HepG2 (cell line): ENCODE measurements around the gene CD9. TPM values are rescaled to one million over a fixed set of nuclear protein-coding genes. Genes with fewer than 3 reads are reported as not detected.

Source experiments
- ATAC-seq: fragments of 200-7000 bp; cut with Tn5 transposase; 3 replicates; pipeline ENCODE4 v1.9.1; 2020; ENCODE audit warnings: mild to moderate bottlenecking, moderate library complexity
- BruUV-seq: library from RNA; stranded (reverse); fragments of 400-500 nt; replicated peaks from 2 replicates; lab custom pipeline; 2021; lab: Mats Ljungman, UMichigan
- CTCF ChIA-PET: fragments of 300-600 bp; formaldehyde crosslinking; extraction: SDS; loops from one replicate; lab custom pipeline; 2021; ENCODE audit warnings: low total read pairs, inconsistent platforms, low intra/inter-chr PET ratio; lab: Yijun Ruan, JAX
- POLR2A ChIA-PET: fragments of 350-600 bp; sonication (Branson Sonifier 250); formaldehyde crosslinking; loops from one replicate; lab custom pipeline; 2020; ENCODE audit warnings: antibody characterized with exemption, inconsistent platforms; lab: Yijun Ruan, JAX
- DNase-seq: peaks from one replicate; pipeline ENCODE4 v3.0.0-alpha.2; 2015; ENCODE audit warnings: low spot score
- FAIRE-seq: peaks from 3 replicates; lab custom pipeline; 2011; peaks lifted over from hg19 to GRCh38; lab: Jason Lieb, UNC
- H2AFZ ChIP-seq: one replicate; pipeline ENCODE4 v1.6.1; 2011; ENCODE audit warnings: low read length, inconsistent platforms
- H3K27ac ChIP-seq: fragments of 300-600 bp; 3 replicates; pipeline ENCODE4 v1.8.0; 2011; ENCODE audit warnings: mixed run types, mild to moderate bottlenecking, mixed read lengths, low read length, inconsistent platforms; ENCODE audit not compliant: insufficient read depth; ENCODE audit errors: extremely low read length
- H3K27me3 ChIP-seq, 2 experiments: fragments of 200-600 bp in 1 of 2; 2 replicates in 1 of 2; 3 replicates in 1 of 2; pipeline versions ENCODE4 v1.6.0 to v1.8.0; 2011; ENCODE audit warnings: low read length in 2 of 2, mild to moderate bottlenecking in 2 of 2, moderate library complexity in 2 of 2, inconsistent platforms in 1 of 2; ENCODE audit not compliant: insufficient read depth in 2 of 2, control insufficient read depth in 1 of 2
- H3K36me3 ChIP-seq, 2 experiments: fragments of 200-600 bp in 1 of 2; replicated peaks in 1 of 2; 2 replicates in 1 of 2; 3 replicates in 1 of 2; pipeline versions ENCODE4 v1.5.1 to v1.8.0; 2011; ENCODE audit warnings: low read length in 2 of 2, inconsistent platforms in 1 of 2; ENCODE audit not compliant: insufficient read depth in 2 of 2, control insufficient read depth in 1 of 2
- H3K4me1 ChIP-seq: 2 replicates; pipeline ENCODE4 v1.5.1; 2012; ENCODE audit warnings: low read length, inconsistent platforms; ENCODE audit not compliant: insufficient read depth
- H3K4me2 ChIP-seq: 2 replicates; pipeline ENCODE4 v1.6.0; 2011; ENCODE audit warnings: low read depth, low read length, inconsistent platforms
- H3K4me3 ChIP-seq, 3 experiments: fragments of 200-600 bp in 1 of 3; sonication (generic), shearing (Covaris generic) in 1 of 3; replicated peaks in 1 of 3; 2 replicates each; pipeline ENCODE4 v1.5.1; 2011 to 2016; ENCODE audit warnings: low read length in 3 of 3, inconsistent platforms in 2 of 3, low read depth in 2 of 3, mild to moderate bottlenecking in 2 of 3, control low read depth in 1 of 3, mixed read lengths in 1 of 3; ENCODE audit not compliant: insufficient read depth in 1 of 3
- H3K79me2 ChIP-seq: one replicate; pipeline ENCODE4 v1.6.1; 2011; ENCODE audit warnings: low read length, inconsistent platforms; ENCODE audit not compliant: insufficient read depth
- H3K9ac ChIP-seq: 2 replicates; pipeline ENCODE4 v1.6.0; 2011; ENCODE audit warnings: mild to moderate bottlenecking, low read depth, low read length, inconsistent platforms; ENCODE audit not compliant: insufficient read depth
- H3K9me3 ChIP-seq: 2 replicates; pipeline ENCODE4 v1.5.1; 2012; ENCODE audit warnings: mild to moderate bottlenecking, low read length
- H4K20me1 ChIP-seq: 2 replicates; pipeline ENCODE4 v1.6.0; 2011; ENCODE audit warnings: inconsistent platforms, mild to moderate bottlenecking, low read length, moderate library complexity; ENCODE audit not compliant: insufficient read depth
- CHD2 ChIP-seq: IDR thresholded peaks from 2 replicates; pipeline ENCODE4 v1.6.1; 2011; ENCODE audit warnings: low read depth, low read length, improper control_type of control experiment
- DNMT1 ChIP-seq: sonication (generic); formaldehyde crosslinking; IDR thresholded peaks from 2 replicates; pipeline ENCODE4 v1.5.1; 2020; ENCODE audit warnings: mild to moderate bottlenecking, missing genetic modification reagents
- GTF3A ChIP-seq: sonication (generic); formaldehyde crosslinking; conservative IDR thresholded peaks from 2 replicates; pipeline ENCODE4 v1.4.0; 2020; ENCODE audit warnings: mild to moderate bottlenecking, missing genetic modification reagents
- HOXD1 ChIP-seq: sonication (generic); formaldehyde crosslinking; IDR thresholded peaks from 2 replicates; pipeline ENCODE4 v1.5.0; 2020; ENCODE audit warnings: missing genetic modification reagents
- JUND ChIP-seq: sonication (generic); formaldehyde crosslinking; IDR thresholded peaks from 2 replicates; pipeline ENCODE4 v1.8.0; 2022; ENCODE audit warnings: mild to moderate bottlenecking, missing genetic modification reagents
- NR2F1 ChIP-seq, 2 experiments: fragments of 450-650 bp in 1 of 2; formaldehyde crosslinking in 1 of 2; IDR thresholded peaks; 2 replicates each; pipeline versions ENCODE4 v1.5.0 to v1.6.1; 2016 to 2020; ENCODE audit warnings: mild to moderate bottlenecking in 1 of 2, missing compliant biosample characterization in 1 of 2, missing genetic modification reagents in 1 of 2, moderate library complexity in 1 of 2
- POLR2AphosphoS2 ChIP-seq: IDR thresholded peaks from 2 replicates; pipeline ENCODE4 v1.6.1; 2011; ENCODE audit warnings: low read depth, low read length, improper control_type of control experiment
- TBX3 ChIP-seq: fragments of 450-650 bp; IDR thresholded peaks from 2 replicates; pipeline ENCODE4 v1.6.1; 2017; ENCODE audit warnings: antibody characterized with exemption, mild to moderate bottlenecking, inconsistent platforms, borderline replicate concordance
- TGIF2 ChIP-seq: IDR thresholded peaks from 2 replicates; pipeline ENCODE4 v1.6.1; 2016; ENCODE audit warnings: control low read depth, missing compliant biosample characterization
- ZNF710 ChIP-seq: sonication (generic); formaldehyde crosslinking; IDR thresholded peaks from 2 replicates; pipeline ENCODE4 v1.5.0; 2020; ENCODE audit warnings: mild to moderate bottlenecking, missing genetic modification reagents, borderline replicate concordance
- ZNF737 ChIP-seq: sonication (generic); formaldehyde crosslinking; IDR thresholded peaks from 2 replicates; pipeline ENCODE4 v1.5.0; 2020; ENCODE audit warnings: missing genetic modification reagents, mild to moderate bottlenecking, borderline replicate concordance
- ZNF790 ChIP-seq: sonication (generic); formaldehyde crosslinking; IDR thresholded peaks from 2 replicates; pipeline ENCODE4 v1.8.0; 2022; ENCODE audit warnings: missing genetic modification reagents, mild to moderate bottlenecking, borderline replicate concordance
- ZSCAN30 ChIP-seq: sonication (generic); formaldehyde crosslinking; IDR thresholded peaks from 2 replicates; pipeline ENCODE4 v1.5.0; 2020; ENCODE audit warnings: mild to moderate bottlenecking, missing genetic modification reagents
- WGBS: methylation state at CpG from one replicate; pipeline ENCODE4 v1.1.6; 2017; ENCODE audit warnings: low lambda C conversion rate; 5-methylcytosine and 5-hydroxymethylcytosine counted together
- in situ Hi-C: cut with HindIII; loops from 2 replicates; pipeline ENCODE4 v1.10.0; 2017; ENCODE audit warnings: low pct_unique_long_range_greater_than_20kb; ENCODE audit not compliant: extremely low pct_ligation_motif_present
- intact Hi-C: fragments of 100-400 bp; cut with micrococcal nuclease; formaldehyde crosslinking; loops from one replicate; pipeline ENCODE4 v1.10.0; 2022; ENCODE audit not compliant: unreplicated experiment
- polyA plus RNA-seq, 8 experiments: library from polyadenylated mRNA; depleted of rRNA in 3 of 8; stranded (reverse) in 7 of 8; unstranded in 1 of 8; fragments of >200 nt; fragmentation: Illumina TruSeq in 4 of 8; extraction: Trizol in 4 of 8; gene quantifications; 2 replicates each; pipeline versions ENCODE4 v1.2.1 to v1.2.3, GENCODE V29; 2011 to 2016; ENCODE audit warnings: low read depth in 4 of 8, missing spikeins in 1 of 8, mixed read lengths in 1 of 8; ENCODE audit not compliant: insufficient read depth in 1 of 8
- total RNA-seq, 5 experiments: library from RNA; depleted of rRNA; stranded (reverse); fragments of >200 nt; fragmentation: Illumina TruSeq; extraction: Trizol; gene quantifications; 2 replicates each; pipeline ENCODE4 v1.2.3, GENCODE V29; 2016; ENCODE audit warnings: low read depth in 1 of 5
- TF ChIP-seq, protein P1 (sequence below): sonication (generic); IDR thresholded peaks from 2 replicates; pipeline ENCODE4 v1.6.1; 2016; ENCODE audit warnings: low read depth, borderline replicate concordance

The CD9 gene
- total and polyA plus RNA-seq, 2 of the 13 experiments (the other 11 are each of a cell fraction or from before 2014, with no cell fraction given) = 5.8 to 38.3 TPM

GRCh38 chr12:6271281-6271680 lies 71.1 kb downstream of the CD9 start:
- in situ Hi-C loops = no loop called here
- Histone ChIP-seq H3K36me3 (no peaks in the 10 kb centered on the region), H3K9ac (no peak overlapping the region), H3K27ac (no peak overlapping the region), H3K4me1 (peaks cover 60% of the 10 kb centered on the region), H4K20me1 (no peaks in the 10 kb centered on the region), H3K4me3 (no peak overlapping the region), H3K27me3 (peaks cover 0 to 18% of the 10 kb centered on the region in 2 experiments; a peak in 3 of 5 replicates), H2AFZ (no peak overlapping the region), H3K4me2 (no peak overlapping the region), H3K79me2 (no peaks in the 10 kb centered on the region), H3K9me3 (no peaks in the 10 kb centered on the region)
- POLR2A ChIA-PET = no interaction called here
- no TSS peak for BruUV-seq
- intact Hi-C loops = no loop called here
- ATAC-seq (no peak), FAIRE-seq (no peak), DNase-seq (no peak)
- TF ChIP-seq NR2F1 (CRISPR knock-in tag; IDR thresholded peaks at IDR 0.05) = no peak
- no peak for TF ChIP-seq DNMT1
- no peak for TF ChIP-seq CHD2
- no peak for TF ChIP-seq GTF3A
- no peak for TF ChIP-seq ZSCAN30 (CRISPR knock-in tag)
- TF ChIP-seq POLR2AphosphoS2 = no peak
- no peak for TF ChIP-seq HOXD1 (CRISPR knock-in tag)
- TF ChIP-seq TBX3 = no peak
- TF ChIP-seq, protein P1, sequence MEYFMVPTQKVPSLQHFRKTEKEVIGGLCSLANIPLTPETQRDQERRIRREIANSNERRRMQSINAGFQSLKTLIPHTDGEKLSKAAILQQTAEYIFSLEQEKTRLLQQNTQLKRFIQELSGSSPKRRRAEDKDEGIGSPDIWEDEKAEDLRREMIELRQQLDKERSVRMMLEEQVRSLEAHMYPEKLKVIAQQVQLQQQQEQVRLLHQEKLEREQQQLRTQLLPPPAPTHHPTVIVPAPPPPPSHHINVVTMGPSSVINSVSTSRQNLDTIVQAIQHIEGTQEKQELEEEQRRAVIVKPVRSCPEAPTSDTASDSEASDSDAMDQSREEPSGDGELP = no peak
- TF ChIP-seq JUND (CRISPR knock-in tag) = no peak
- no peak for TF ChIP-seq ZNF737 (CRISPR knock-in tag)
- no peak for TF ChIP-seq ZNF790 (CRISPR knock-in tag)
- no peak for TF ChIP-seq TGIF2 (CRISPR knock-in tag)
- no peak for TF ChIP-seq ZNF710
- CTCF ChIA-PET = no interaction called here
- 62% methylated on average over 8 of the region's 8 CpGs for WGBS
